ENCODE data around the gene SCGN. TPM values are rescaled to one million over a fixed set of nuclear protein-coding genes. Genes with fewer than 3 reads are reported as not detected.
A peak's percentile ranks its signal among the peaks of the same experiment; 100 is the strongest.

SCGN gene
- polyA plus RNA-seq, 3 donors = not detected

GRCh38 chr6:25640446-25640845 is 11.6 kb upstream of the SCGN start:
- no peak overlapping the region for H2AFZ ChIP-seq (ENCODE audit: insufficient read depth, low read depth, low read length, poor library complexity, severe bottlenecking)
- peaks cover 2 to 20% (median 7%) of the 10 kb centered on the region in 3 donors for H3K27me3 Mint-ChIP-seq (ENCODE audit: low read depth in 3 of 3)
- no peaks in the 10 kb centered on the region for H3K36me3 Mint-ChIP-seq
- DNase-seq = no peak
- no peak overlapping the region for H3K4me2 ChIP-seq (replicated peaks; ENCODE audit: extremely low read depth, low read length, poor library complexity, severe bottlenecking)
- peaks cover 4% of the 10 kb centered on the region for H3K4me1 Mint-ChIP-seq
- H3K9me3 Mint-ChIP-seq = peaks cover 0 to 6% (median 0%) of the 10 kb centered on the region in 7 donors
- no peaks in the 10 kb centered on the region for H3K9me3 ChIP-seq (replicated peaks in 1 of 2; ENCODE audit: control insufficient read depth in 1 of 2, insufficient read depth in 1 of 2, low read length in 2 of 2)
- H3K27ac Mint-ChIP-seq = no peak overlapping the region
- H3K27me3 ChIP-seq (ENCODE audit: control insufficient read depth in 2 of 2, insufficient read depth in 2 of 2, low read length in 2 of 2) = peaks cover 12 to 18% of the 10 kb centered on the region in 2 donors
- no peak for TF ChIP-seq CTCF (IDR thresholded peaks at IDR 0.05)
- no peak overlapping the region for H3K9ac ChIP-seq (ENCODE audit: insufficient read depth, low read length, poor library complexity, severe bottlenecking)
- intact Hi-C loops (cut with micrococcal nuclease) = no loop called here
- no peak overlapping the region for H3K4me3 ChIP-seq (replicated peaks in 1 of 3; ENCODE audit: low read depth in 2 of 3, low read length in 3 of 3)
- peaks cover 0 to 4% of the 10 kb centered on the region in 2 donors for H3K4me1 ChIP-seq (ENCODE audit: control insufficient read depth in 1 of 2, insufficient read depth in 2 of 2, low read length in 2 of 2)
- WGBS (ENCODE audit: insufficient coverage) = 89% methylated on average over 1 of the region's 5 CpGs
- no peaks in the 10 kb centered on the region for H3K79me2 ChIP-seq (ENCODE audit: insufficient read depth, low read length)
- no peaks in the 10 kb centered on the region for H3K36me3 ChIP-seq (replicated peaks in 1 of 2; ENCODE audit: control insufficient read depth in 1 of 2, insufficient read depth in 2 of 2, low read length in 2 of 2)
- H4K20me1 ChIP-seq (ENCODE audit: insufficient read depth, low read length) = no peaks in the 10 kb centered on the region
- H3K4me3 Mint-ChIP-seq = peak overlapping the region in 1 of 2 donors; percentile 44
- H3K27ac ChIP-seq (ENCODE audit: low read depth in 1 of 2, low read length in 2 of 2) = no peak overlapping the region

GRCh38 chr6:25640891-25641290 is 11.1 kb upstream of the SCGN start:
- H3K36me3 Mint-ChIP-seq = no peaks in the 10 kb centered on the region
- H2AFZ ChIP-seq (ENCODE audit: insufficient read depth, low read depth, low read length, poor library complexity, severe bottlenecking) = no peak overlapping the region
- H4K20me1 ChIP-seq (ENCODE audit: insufficient read depth, low read length) = no peaks in the 10 kb centered on the region
- H3K79me2 ChIP-seq (ENCODE audit: insufficient read depth, low read length) = no peaks in the 10 kb centered on the region
- H3K9me3 Mint-ChIP-seq = peaks cover 0 to 6% (median 0%) of the 10 kb centered on the region in 7 donors
- no peaks in the 10 kb centered on the region for H3K9me3 ChIP-seq (replicated peaks in 1 of 2; ENCODE audit: control insufficient read depth in 1 of 2, insufficient read depth in 1 of 2, low read length in 2 of 2)
- intact Hi-C loops (cut with micrococcal nuclease) = no loop called here
- peaks cover 7 to 24% (median 12%) of the 10 kb centered on the region in 3 donors for H3K27me3 Mint-ChIP-seq (ENCODE audit: low read depth in 3 of 3)
- TF ChIP-seq CTCF (IDR thresholded peaks at IDR 0.05) = no peak
- WGBS (ENCODE audit: insufficient coverage) = 90% methylated on average over 2 of the region's 4 CpGs
- peaks cover 4% of the 10 kb centered on the region for H3K4me1 Mint-ChIP-seq
- peaks cover 0 to 4% of the 10 kb centered on the region in 2 donors for H3K4me1 ChIP-seq (ENCODE audit: control insufficient read depth in 1 of 2, insufficient read depth in 2 of 2, low read length in 2 of 2)
- H3K27ac ChIP-seq (ENCODE audit: low read depth in 1 of 2, low read length in 2 of 2) = no peak overlapping the region
- no peak overlapping the region for H3K4me2 ChIP-seq (replicated peaks; ENCODE audit: extremely low read depth, low read length, poor library complexity, severe bottlenecking)
- no peak overlapping the region for H3K9ac ChIP-seq (ENCODE audit: insufficient read depth, low read length, poor library complexity, severe bottlenecking)
- no peaks in the 10 kb centered on the region for H3K36me3 ChIP-seq (replicated peaks in 1 of 2; ENCODE audit: control insufficient read depth in 1 of 2, insufficient read depth in 2 of 2, low read length in 2 of 2)
- DNase-seq = no peak
- no peak overlapping the region for H3K4me3 ChIP-seq (replicated peaks in 1 of 3; ENCODE audit: low read depth in 2 of 3, low read length in 3 of 3)
- H3K27ac Mint-ChIP-seq = peak overlapping the region in 1 of 7 donors; percentile 2
- peaks cover 15 to 22% of the 10 kb centered on the region in 2 donors for H3K27me3 ChIP-seq (ENCODE audit: control insufficient read depth in 2 of 2, insufficient read depth in 2 of 2, low read length in 2 of 2)
- H3K4me3 Mint-ChIP-seq = no peak overlapping the region

Data from CD14-positive monocyte (primary cell).